ENCODE data around the gene ELP4.

DNA sequence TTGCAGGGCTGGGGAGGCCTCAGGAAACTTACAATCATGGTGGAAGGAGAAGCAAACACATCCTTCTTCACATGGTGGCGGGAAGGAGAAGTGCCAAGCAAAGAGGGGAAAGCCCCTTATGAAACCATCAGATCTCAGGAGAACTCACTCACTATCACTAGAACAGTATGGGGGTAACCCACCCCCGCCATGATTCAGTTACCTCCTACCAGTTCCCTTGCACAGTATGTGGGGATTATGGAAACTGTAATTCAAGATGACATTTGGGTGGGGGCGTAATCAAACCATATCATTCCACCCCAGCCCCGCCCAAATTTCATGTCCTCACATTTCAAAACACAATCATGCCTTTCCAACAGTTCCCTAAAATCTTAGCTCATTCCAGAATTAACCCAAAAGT, 16.3 kb upstream of the ELP4 start:
- TF ChIP-seq, protein P1, sequence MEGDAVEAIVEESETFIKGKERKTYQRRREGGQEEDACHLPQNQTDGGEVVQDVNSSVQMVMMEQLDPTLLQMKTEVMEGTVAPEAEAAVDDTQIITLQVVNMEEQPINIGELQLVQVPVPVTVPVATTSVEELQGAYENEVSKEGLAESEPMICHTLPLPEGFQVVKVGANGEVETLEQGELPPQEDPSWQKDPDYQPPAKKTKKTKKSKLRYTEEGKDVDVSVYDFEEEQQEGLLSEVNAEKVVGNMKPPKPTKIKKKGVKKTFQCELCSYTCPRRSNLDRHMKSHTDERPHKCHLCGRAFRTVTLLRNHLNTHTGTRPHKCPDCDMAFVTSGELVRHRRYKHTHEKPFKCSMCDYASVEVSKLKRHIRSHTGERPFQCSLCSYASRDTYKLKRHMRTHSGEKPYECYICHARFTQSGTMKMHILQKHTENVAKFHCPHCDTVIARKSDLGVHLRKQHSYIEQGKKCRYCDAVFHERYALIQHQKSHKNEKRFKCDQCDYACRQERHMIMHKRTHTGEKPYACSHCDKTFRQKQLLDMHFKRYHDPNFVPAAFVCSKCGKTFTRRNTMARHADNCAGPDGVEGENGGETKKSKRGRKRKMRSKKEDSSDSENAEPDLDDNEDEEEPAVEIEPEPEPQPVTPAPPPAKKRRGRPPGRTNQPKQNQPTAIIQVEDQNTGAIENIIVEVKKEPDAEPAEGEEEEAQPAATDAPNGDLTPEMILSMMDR (IDR thresholded peaks at IDR 0.05; ENCODE audit: low read depth, low read length) = no peak
- TF ChIP-seq, protein P2, sequence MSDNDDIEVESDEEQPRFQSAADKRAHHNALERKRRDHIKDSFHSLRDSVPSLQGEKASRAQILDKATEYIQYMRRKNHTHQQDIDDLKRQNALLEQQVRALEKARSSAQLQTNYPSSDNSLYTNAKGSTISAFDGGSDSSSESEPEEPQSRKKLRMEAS (IDR thresholded peaks at IDR 0.05; ENCODE audit: low read depth, low read length) = no peak

Data from NB4 (cell line).